ENCODE measurements around the gene WWC1.

The WWC1 gene

GRCh38 chr5:168365581-168366081 lies 74.2 kb downstream of the WWC1 start:
- DNase-seq = no peak

- DNase-seq = no peak
These were observed 74.7 kb downstream of the WWC1 start for GRCh38 chr5:168366116-168366515.

DNA sequence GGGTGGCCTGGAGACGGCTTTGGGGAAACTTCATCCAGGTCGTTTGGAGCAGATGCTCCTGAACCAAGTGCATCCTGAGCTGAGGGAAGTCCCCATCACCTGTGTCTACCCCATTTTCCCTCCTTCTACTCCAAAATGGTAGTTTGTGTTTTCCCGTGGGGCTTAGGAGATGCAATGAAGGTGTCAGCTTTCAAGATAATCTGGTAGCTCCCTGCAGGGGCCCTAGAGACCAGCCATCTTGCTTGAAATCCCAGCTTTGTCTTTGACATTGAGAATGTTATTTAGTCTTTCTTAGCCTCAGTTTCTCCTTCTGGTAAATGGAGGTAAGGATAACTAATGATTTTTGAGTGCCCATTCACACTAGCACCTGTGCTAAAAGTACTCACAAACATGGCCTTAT lies 77.4 kb downstream of the WWC1 start:
- DNase-seq = no peak

DNA sequence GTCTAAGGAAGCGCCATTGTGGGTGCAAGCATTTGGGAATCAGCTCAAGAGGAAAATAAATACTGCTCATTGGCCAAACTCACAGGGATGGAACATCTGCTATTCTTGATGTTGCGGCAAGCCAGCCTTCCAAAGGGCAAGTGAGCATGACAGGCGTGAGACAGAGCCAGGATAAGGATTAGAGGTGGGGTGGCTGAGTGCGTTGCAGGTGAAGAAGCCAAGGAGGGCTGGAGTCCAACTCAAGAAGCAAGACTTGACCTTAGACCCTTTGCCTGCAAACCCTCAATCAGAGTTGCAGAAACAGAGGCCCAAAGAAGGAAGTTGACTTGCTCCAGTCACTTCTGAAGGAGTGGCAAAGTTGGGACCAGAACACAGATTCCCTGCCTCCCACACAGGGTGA lies 79.4 kb downstream of the WWC1 start:
- DNase-seq = no peak

DNA sequence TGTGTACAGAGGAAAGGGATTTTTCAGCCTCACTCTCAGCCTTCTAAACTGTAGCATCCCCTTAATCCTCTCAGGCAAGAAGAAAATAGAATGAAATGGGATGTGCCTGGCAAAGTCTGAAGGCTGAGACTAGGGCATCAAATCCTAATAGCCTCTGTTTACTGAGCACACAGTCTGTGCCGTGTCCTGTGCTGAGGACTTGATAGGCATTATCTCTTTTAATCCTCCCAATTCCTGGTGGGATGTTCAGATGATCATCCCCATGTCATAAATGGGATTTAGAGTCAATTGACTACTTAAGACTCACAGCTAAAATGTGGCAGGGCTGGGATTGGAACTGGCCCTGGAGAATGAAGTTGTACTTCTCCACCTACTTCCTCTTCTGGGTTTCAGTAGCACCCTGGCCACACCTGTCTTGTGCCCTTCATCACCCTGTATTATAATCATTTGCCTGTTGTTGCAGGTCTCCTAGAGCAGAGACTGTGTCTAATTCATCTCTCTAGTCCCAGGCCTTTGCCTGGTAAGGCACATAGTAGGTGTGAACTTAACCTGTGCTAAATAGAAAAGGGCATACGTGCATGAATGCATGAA lies 81.0 kb downstream of the WWC1 start:
- no peak for DNase-seq

DNA sequence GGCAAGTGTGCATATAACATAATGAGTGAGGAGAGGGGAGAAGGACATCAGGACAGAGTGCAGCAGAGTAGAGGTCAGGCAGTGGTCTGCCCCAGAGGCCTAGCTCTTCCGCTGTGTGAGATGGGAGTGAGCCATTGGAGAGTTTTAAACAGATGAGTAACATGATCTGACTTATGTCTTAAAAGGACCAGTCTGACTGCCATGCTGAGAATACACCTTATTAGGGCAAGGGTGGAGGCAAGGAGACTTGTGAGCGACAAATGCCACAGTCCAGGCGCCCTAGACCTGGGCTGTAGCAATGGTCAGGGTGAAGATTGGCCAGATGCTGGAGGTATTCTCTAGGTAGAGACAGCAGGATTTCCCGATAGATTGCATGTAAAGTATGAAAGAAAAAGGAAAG lies 83.1 kb downstream of the WWC1 start:
- DNase-seq = no peak

GRCh38 chr5:168375214-168375613 lies 83.8 kb downstream of the WWC1 start:
- DNase-seq = no peak

GRCh38 chr5:168377525-168377924 lies 86.1 kb downstream of the WWC1 start:
- DNase-seq = no peak

- no peak for DNase-seq
These were observed 87.3 kb downstream of the WWC1 start for GRCh38 chr5:168378741-168379140.

DNA sequence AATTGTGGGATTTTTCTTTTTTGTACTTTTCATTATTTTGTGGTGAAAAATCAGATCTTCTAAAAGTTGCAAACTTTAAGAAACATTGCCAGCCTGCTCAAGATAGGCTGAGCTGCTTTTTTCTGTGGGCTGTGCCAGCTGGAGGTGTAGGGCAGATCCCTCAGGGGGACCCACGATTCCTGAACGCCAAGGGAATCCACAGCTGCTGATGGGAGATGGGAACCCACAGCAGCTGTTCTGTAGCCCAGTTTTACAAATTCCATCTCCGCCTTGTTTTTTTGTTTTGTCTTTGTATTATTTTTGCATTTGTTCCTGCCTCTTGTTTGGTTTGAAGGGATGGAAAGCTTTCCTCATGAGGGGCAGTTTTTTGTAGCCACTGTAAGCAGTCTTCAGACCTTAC lies 91.0 kb downstream of the WWC1 start:
- no peak for DNase-seq

GRCh38 chr5:168390491-168390890 lies 99.0 kb downstream of the WWC1 start:
- no peak for DNase-seq

- no peak for DNase-seq
These were observed 102.3 kb downstream of the WWC1 start for GRCh38 chr5:168393773-168394172.

DNA sequence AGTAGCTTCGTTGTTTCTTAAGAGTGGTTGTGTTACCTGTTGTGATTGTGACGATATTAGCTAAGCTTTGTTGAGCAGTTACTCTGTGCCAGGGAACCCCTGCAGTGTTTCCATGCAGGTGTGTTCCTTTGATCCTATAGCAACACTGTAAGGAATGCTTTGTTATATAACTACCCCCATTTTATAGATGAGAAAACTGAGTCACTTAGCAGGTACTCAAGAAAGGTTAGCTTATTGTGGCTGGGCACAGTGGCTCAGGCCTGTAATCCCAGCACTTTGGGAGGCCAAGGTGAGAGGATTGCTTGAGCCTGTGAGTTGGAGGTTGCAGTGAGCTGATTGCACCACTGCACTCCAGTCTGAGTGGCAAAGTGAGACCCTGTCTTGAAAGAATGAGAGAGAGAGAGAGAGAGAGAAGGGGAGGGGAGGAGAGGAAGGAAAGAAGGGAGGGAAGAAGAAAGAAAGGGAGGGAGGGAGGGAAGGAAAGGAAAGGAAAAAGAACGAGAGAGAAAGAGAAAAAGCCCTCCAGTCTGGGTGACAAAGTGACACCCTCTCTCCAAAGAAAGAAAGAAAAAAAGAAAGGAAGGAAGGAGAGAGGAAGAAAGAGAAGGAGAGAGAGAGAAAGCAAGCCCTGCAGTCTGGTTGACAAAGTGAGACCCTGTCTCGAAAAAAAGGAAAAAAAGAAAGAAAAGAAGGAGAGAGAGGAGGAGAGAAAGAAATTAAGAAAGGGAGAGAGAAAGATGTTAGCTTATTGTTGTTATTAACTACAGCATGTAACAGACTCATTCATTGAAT lies 109.2 kb downstream of the WWC1 start:
- no peak for DNase-seq

- DNase-seq = no peak
These were observed 109.8 kb downstream of the WWC1 start for GRCh38 chr5:168401226-168401625.

DNA sequence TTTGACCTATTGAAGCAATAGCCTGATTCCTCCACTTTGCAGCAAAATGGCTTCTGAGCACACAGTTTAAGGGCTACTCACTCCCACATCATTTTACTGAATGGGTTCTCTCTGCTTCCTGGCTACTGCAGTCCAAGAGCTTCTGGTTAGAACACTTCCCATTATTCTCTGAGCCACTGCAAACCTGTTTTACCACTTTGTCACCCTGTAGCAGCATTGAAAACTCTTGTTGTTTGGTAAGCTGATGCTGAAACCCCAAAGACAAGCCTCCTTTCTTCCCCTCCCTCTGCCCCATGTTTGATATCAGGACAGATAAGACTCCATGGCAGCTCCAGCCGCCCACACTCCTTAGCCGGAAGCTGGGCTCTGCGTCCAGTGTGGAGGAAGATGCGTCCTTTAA lies 110.4 kb downstream of the WWC1 start:
- no peak for DNase-seq

GRCh38 chr5:168404365-168404764 lies 112.9 kb downstream of the WWC1 start:
- no peak for DNase-seq

GRCh38 chr5:168407211-168407610 lies 115.8 kb downstream of the WWC1 start:
- no peak for DNase-seq

- no peak for DNase-seq
These were observed 117.3 kb downstream of the WWC1 start for GRCh38 chr5:168408561-168409305.

GRCh38 chr5:168409591-168410458 lies 118.4 kb downstream of the WWC1 start:
- no peak for DNase-seq

- no peak for DNase-seq
These were observed 120.4 kb downstream of the WWC1 start for GRCh38 chr5:168411871-168412270.

DNA sequence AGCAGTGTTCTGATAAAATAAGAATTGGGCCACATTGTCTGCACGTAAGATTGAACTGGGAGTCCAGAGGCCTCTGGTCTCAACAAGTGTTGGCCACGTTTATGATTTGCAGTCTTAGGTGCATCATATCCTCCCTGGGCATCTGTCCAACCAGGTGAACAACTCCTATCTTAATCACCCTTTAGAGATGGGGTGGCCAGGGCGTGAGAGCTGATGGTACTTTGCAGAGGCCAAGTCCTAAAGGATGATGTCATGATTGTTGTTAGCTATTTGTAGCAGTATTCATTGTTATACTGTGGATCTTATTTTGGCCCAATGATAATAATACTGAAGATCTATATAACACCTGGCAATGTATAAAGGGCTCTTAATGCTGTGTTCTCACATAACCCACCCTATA lies 121.6 kb downstream of the WWC1 start:
- DNase-seq = no peak

GRCh38 chr5:168413596-168413995 lies 122.2 kb downstream of the WWC1 start:
- DNase-seq = no peak

GRCh38 chr5:168415401-168415800 lies 124.0 kb downstream of the WWC1 start:
- no peak for DNase-seq
